ENCODE results near the gene IFNG. TPM values are rescaled to one million over a fixed set of nuclear protein-coding genes. Genes with fewer than 3 reads are reported as not detected.

The IFNG gene
- total and polyA plus RNA-seq, 8 donors = 0.38 TPM; not detected in 7

- H3K27ac ChIP-seq = no peak overlapping the region
- ATAC-seq (no peak), DNase-seq (no peak), FAIRE-seq (no peak)
- TF ChIP-seq CTCF (IDR thresholded peaks at IDR 0.05) = no peak
- WGBS, 2 donors = 0 to 58% methylated on average over 1 of the region's 1 CpG
- H3K36me3 ChIP-seq = no peaks in the 10 kb centered on the region
- H3K4me3 ChIP-seq = no peak overlapping the region
- H3K9me3 ChIP-seq = no peaks in the 10 kb centered on the region
- no peaks in the 10 kb centered on the region for H3K27me3 ChIP-seq
- intact Hi-C loops (cut with DNase I) = no loop called here
- H3K4me1 ChIP-seq = no peaks in the 10 kb centered on the region
These were observed 45.9 kb downstream of the IFNG start for GRCh38 chr12:68113644-68114043.

- intact Hi-C loops (cut with DNase I) = no loop called here
- TF ChIP-seq CTCF (IDR thresholded peaks at IDR 0.05) = no peak
- DNase-seq (no peak), ATAC-seq (no peak), FAIRE-seq (no peak)
- Histone ChIP-seq H3K27me3 (no peaks in the 10 kb centered on the region), H3K9me3 (no peaks in the 10 kb centered on the region), H3K4me3 (no peak overlapping the region), H3K4me1 (no peaks in the 10 kb centered on the region), H3K27ac (no peak overlapping the region), H3K36me3 (no peaks in the 10 kb centered on the region)
These were observed 47.5 kb downstream of the IFNG start for GRCh38 chr12:68111995-68112394.

GRCh38 chr12:68109444-68110217 is 49.9 kb downstream of the IFNG start:
- 34 to 38% methylated on average over 1 of the region's 1 CpG for WGBS, 2 donors
- ATAC-seq = peak; percentile 67 to 88 (median 80)
- no peak overlapping the region for H3K4me3 ChIP-seq
- no peaks in the 10 kb centered on the region for H3K36me3 ChIP-seq
- no peak overlapping the region for H3K27ac ChIP-seq
- no peak for TF ChIP-seq CTCF (IDR thresholded peaks at IDR 0.05)
- no peak for FAIRE-seq
- intact Hi-C loops (cut with DNase I) = no loop called here
- DNase-seq = peak in 2 of 6 donors; percentile 15 to 33
- H3K9me3 ChIP-seq = no peaks in the 10 kb centered on the region
- no peaks in the 10 kb centered on the region for H3K4me1 ChIP-seq
- H3K27me3 ChIP-seq = no peaks in the 10 kb centered on the region

- FAIRE-seq (no peak), ATAC-seq (no peak), DNase-seq (no peak)
- no peaks in the 10 kb centered on the region for H3K9me3 ChIP-seq
- intact Hi-C loops (cut with DNase I) = no loop called here
- no peak overlapping the region for H3K4me3 ChIP-seq
- H3K27ac ChIP-seq = no peak overlapping the region
- H3K27me3 ChIP-seq = no peaks in the 10 kb centered on the region
- H3K4me1 ChIP-seq = no peaks in the 10 kb centered on the region
- no peaks in the 10 kb centered on the region for H3K36me3 ChIP-seq
- no peak for TF ChIP-seq CTCF (IDR thresholded peaks at IDR 0.05)
These were observed 50.5 kb downstream of the IFNG start for GRCh38 chr12:68109001-68109400.

GRCh38 chr12:68106660-68107059 is 52.9 kb downstream of the IFNG start:
- WGBS, 2 donors = 91 to 94% methylated on average over 1 of the region's 1 CpG
- Histone ChIP-seq H3K9me3 (no peaks in the 10 kb centered on the region), H3K27ac (no peak overlapping the region), H3K36me3 (no peaks in the 10 kb centered on the region), H3K27me3 (no peaks in the 10 kb centered on the region), H3K4me3 (no peak overlapping the region), H3K4me1 (no peaks in the 10 kb centered on the region)
- FAIRE-seq (no peak), ATAC-seq (no peak), DNase-seq (no peak)
- TF ChIP-seq CTCF (IDR thresholded peaks at IDR 0.05) = no peak
- intact Hi-C loops (cut with DNase I) = no loop called here

Measured in pancreas (tissue), 10 donors.